GM12878 (cell line): ENCODE measurements around the gene KIAA1217.

Experiments
- CTCF ChIP-seq, 3 experiments: IDR thresholded peaks in 2 of 3; conservative IDR thresholded peaks in 1 of 3; 2 replicates each; pipeline ENCODE4 v1.5.1; 2011; ENCODE audit warnings: low read depth in 3 of 3, low read length in 3 of 3, mild to moderate bottlenecking in 3 of 3, control low read depth in 2 of 3, moderate library complexity in 2 of 3, inconsistent platforms in 1 of 3, mixed read lengths in 1 of 3; ENCODE audit not compliant: control insufficient read depth in 2 of 3, insufficient read depth in 1 of 3; ENCODE audit errors: extremely low read depth in 1 of 3
- FOS ChIP-seq: IDR thresholded peaks from 3 replicates; pipeline ENCODE4 v1.6.1; 2011; ENCODE audit warnings: borderline replicate concordance; ENCODE audit not compliant: insufficient read length; ENCODE audit errors: extremely low read depth
- HDAC6 ChIP-seq: fragments of 200-600 bp; sonication (generic); IDR thresholded peaks from one replicate; pipeline ENCODE4 v1.8.0; 2017; ENCODE audit warnings: antibody characterized with exemption; ENCODE audit not compliant: unreplicated experiment
- JUND ChIP-seq: IDR thresholded peaks from 2 replicates; pipeline ENCODE4 v1.6.1; 2012; ENCODE audit warnings: low read depth, mild to moderate bottlenecking, low read length, improper control_type of control experiment, moderate library complexity
- POLR2AphosphoS2 ChIP-seq: IDR thresholded peaks from 2 replicates; pipeline ENCODE4 v1.6.1; 2011; ENCODE audit warnings: low read depth, mild to moderate bottlenecking, low read length, improper control_type of control experiment, moderate library complexity
- RELA ChIP-seq: fragments of 450-650 bp; IDR thresholded peaks from 2 replicates; pipeline ENCODE4 v1.8.0; 2014; ENCODE audit warnings: borderline replicate concordance; ENCODE audit not compliant: partially characterized antibody

GRCh38 chr10:24344279-24344678 is 135.3 kb downstream of the KIAA1217 start:
- TF ChIP-seq CTCF (IDR thresholded peaks at IDR 0.05 in 2 of 3, conservative IDR thresholded peaks at IDR 0.05 in 1 of 3; ENCODE audit: control insufficient read depth in 2 of 3, extremely low read depth in 1 of 3, insufficient read depth in 1 of 3, low read depth in 3 of 3, low read length in 3 of 3): no peak
- TF ChIP-seq RELA: no peak
- TF ChIP-seq FOS: no peak
- TF ChIP-seq JUND: no peak
- TF ChIP-seq HDAC6: no peak
- no peak for TF ChIP-seq POLR2AphosphoS2
